OCI-LY7 (cell line): ENCODE data around the gene FGF5. TPM values are rescaled to one million over a fixed set of nuclear protein-coding genes. Genes with fewer than 3 reads are reported as not detected.

Source experiments
- BruUV-seq: library from RNA; stranded (reverse); fragments of 400-500 nt; replicated peaks from 2 replicates; lab custom pipeline; 2021; lab: Mats Ljungman, UMichigan
- CTCF ChIA-PET: fragments of 300-600 bp; sonication (Branson Sonifier 250); formaldehyde crosslinking; loops from one replicate; lab custom pipeline; 2022; ENCODE audit warnings: antibody characterized with exemption; ENCODE audit not compliant: unreplicated experiment; lab: Charles Lee
- POLR2A ChIA-PET: fragments of 300-600 bp; sonication (Branson Sonifier 250); formaldehyde crosslinking; loops from one replicate; lab custom pipeline; 2022; ENCODE audit warnings: antibody characterized with exemption; lab: Charles Lee
- DNase-seq: peaks from one replicate; pipeline ENCODE4 v3.0.0-alpha.2; 2015; ENCODE audit warnings: low spot score
- H2AFZ ChIP-seq: fragments of 200-600 bp; sonication (generic), shearing (Covaris generic); 2 replicates; pipeline ENCODE4 v1.6.1; 2014; ENCODE audit warnings: mild to moderate bottlenecking, antibody characterized with exemption, low read length, moderate library complexity
- H3K27ac ChIP-seq: fragments of 200-600 bp; sonication (generic); 2 replicates; pipeline ENCODE4 v1.5.1; 2014; ENCODE audit warnings: mixed run types, low read depth, mild to moderate bottlenecking, moderate library complexity, low read length, inconsistent platforms; ENCODE audit not compliant: poor library complexity, severe bottlenecking
- H3K36me3 ChIP-seq: fragments of 200-600 bp; sonication (generic); 2 replicates; pipeline ENCODE4 v1.6.1; 2014; ENCODE audit warnings: mild to moderate bottlenecking, antibody characterized with exemption, low read length, moderate library complexity, mixed read lengths; ENCODE audit not compliant: insufficient read depth
- H3K4me1 ChIP-seq: fragments of 200-600 bp; sonication (generic); 2 replicates; pipeline ENCODE4 v1.5.1; 2014; ENCODE audit warnings: mild to moderate bottlenecking, low read length; ENCODE audit not compliant: insufficient read depth, poor library complexity, severe bottlenecking
- H3K4me2 ChIP-seq: fragments of 200-600 bp; sonication (generic); 2 replicates; pipeline ENCODE4 v1.6.1; 2014; ENCODE audit warnings: mild to moderate bottlenecking, low read length
- H3K4me3 ChIP-seq: fragments of 200-600 bp; sonication (generic); 2 replicates; pipeline ENCODE4 v1.5.1; 2014; ENCODE audit warnings: mild to moderate bottlenecking, low read depth, low read length; ENCODE audit not compliant: poor library complexity, severe bottlenecking
- H3K79me2 ChIP-seq: fragments of 200-600 bp; sonication (generic); 2 replicates; pipeline ENCODE4 v1.6.1; 2016; ENCODE audit warnings: low read depth, mild to moderate bottlenecking, low read length, moderate library complexity, mixed read lengths; ENCODE audit not compliant: insufficient read depth
- H3K9me2 ChIP-seq: fragments of 200-600 bp; sonication (generic); 2 replicates; pipeline ENCODE4 v1.6.1; 2016; ENCODE audit warnings: mild to moderate bottlenecking, low read length, mixed read lengths; ENCODE audit not compliant: insufficient read depth
- H3K9me3 ChIP-seq: fragments of 200-600 bp; sonication (generic); 2 replicates; pipeline ENCODE4 v1.6.1; 2014; ENCODE audit warnings: mild to moderate bottlenecking, mixed run types, low read length, mixed read lengths
- H4K20me1 ChIP-seq: fragments of 200-600 bp; sonication (generic); 2 replicates; pipeline ENCODE4 v1.6.1; 2014; ENCODE audit warnings: mild to moderate bottlenecking, antibody characterized with exemption, low read length, moderate library complexity, mixed read lengths; ENCODE audit not compliant: insufficient read depth
- EZH2phosphoT487 ChIP-seq: fragments of 200-600 bp; sonication (generic); IDR thresholded peaks from 2 replicates; pipeline ENCODE4 v1.6.1; 2018; ENCODE audit warnings: low read depth, borderline replicate concordance, mild to moderate bottlenecking, mixed run types, antibody characterized with exemption, low read length, moderate library complexity, mixed read lengths
- intact Hi-C: fragments of 100-400 bp; cut with micrococcal nuclease; formaldehyde crosslinking; loops from one replicate; pipeline ENCODE4 v1.10.0; 2022; ENCODE audit not compliant: unreplicated experiment
- total RNA-seq, 2 experiments: library from RNA; depleted of rRNA in 1 of 2; stranded (reverse); fragments of >200 nt in 1 of 2; shearing (Covaris generic) in 1 of 2; gene quantifications; 2 replicates each; pipeline ENCODE4 v1.2.3, GENCODE V29; 2014 to 2022
- TF ChIP-seq, protein P1 (sequence below): fragments of 200-600 bp; sonication (generic); conservative IDR thresholded peaks from 2 replicates; pipeline ENCODE4 v1.5.1; 2014; ENCODE audit warnings: mild to moderate bottlenecking, antibody characterized with exemption, low read length, moderate library complexity, mixed read lengths

FGF5 gene
- total RNA-seq, 2 experiments from 2014 or later, result 0.06 TPM; not detected in 1

DNA sequence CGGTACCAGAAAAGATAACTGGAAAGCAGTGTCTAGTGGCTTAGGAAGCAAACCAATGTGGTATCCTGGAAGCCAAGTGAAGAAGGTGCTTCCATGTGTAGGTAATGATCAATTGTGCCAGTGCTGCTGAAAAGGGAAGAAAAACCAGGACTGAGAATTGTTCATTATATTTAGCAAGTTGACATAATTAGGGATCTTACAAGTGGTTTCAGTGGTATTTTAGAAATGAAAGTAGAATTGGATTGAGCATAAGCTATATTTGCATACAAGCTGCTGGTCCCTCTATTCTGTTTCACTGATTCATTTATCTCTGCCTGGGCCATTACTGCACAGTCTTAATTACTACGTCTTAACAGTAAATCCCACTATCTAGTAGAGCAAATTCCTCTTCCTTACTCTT is 36.9 kb upstream of the FGF5 start:
- ChIA-PET POLR2A (interaction anchor here (2.1 kb wide), 1 partner anchor 9 kb away, joined by 7 read pairs; no protein-coding TSS in a partner anchor), CTCF (no interaction called here)
- Histone ChIP-seq H3K79me2 (no peaks in the 10 kb centered on the region), H4K20me1 (no peaks in the 10 kb centered on the region), H3K36me3 (no peaks in the 10 kb centered on the region), H3K9me2 (no peaks in the 10 kb centered on the region), H3K27ac (no peak overlapping the region), H3K4me2 (no peak overlapping the region), H3K4me3 (no peak overlapping the region), H3K9me3 (no peaks in the 10 kb centered on the region), H2AFZ (no peak overlapping the region), H3K4me1 (no peaks in the 10 kb centered on the region)
- TF ChIP-seq EZH2phosphoT487, result no peak
- TF ChIP-seq, protein P1, sequence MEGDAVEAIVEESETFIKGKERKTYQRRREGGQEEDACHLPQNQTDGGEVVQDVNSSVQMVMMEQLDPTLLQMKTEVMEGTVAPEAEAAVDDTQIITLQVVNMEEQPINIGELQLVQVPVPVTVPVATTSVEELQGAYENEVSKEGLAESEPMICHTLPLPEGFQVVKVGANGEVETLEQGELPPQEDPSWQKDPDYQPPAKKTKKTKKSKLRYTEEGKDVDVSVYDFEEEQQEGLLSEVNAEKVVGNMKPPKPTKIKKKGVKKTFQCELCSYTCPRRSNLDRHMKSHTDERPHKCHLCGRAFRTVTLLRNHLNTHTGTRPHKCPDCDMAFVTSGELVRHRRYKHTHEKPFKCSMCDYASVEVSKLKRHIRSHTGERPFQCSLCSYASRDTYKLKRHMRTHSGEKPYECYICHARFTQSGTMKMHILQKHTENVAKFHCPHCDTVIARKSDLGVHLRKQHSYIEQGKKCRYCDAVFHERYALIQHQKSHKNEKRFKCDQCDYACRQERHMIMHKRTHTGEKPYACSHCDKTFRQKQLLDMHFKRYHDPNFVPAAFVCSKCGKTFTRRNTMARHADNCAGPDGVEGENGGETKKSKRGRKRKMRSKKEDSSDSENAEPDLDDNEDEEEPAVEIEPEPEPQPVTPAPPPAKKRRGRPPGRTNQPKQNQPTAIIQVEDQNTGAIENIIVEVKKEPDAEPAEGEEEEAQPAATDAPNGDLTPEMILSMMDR, result no peak
- intact Hi-C loops, result no loop called here
- BruUV-seq, result no TSS peak
- no peak for DNase-seq

DNA sequence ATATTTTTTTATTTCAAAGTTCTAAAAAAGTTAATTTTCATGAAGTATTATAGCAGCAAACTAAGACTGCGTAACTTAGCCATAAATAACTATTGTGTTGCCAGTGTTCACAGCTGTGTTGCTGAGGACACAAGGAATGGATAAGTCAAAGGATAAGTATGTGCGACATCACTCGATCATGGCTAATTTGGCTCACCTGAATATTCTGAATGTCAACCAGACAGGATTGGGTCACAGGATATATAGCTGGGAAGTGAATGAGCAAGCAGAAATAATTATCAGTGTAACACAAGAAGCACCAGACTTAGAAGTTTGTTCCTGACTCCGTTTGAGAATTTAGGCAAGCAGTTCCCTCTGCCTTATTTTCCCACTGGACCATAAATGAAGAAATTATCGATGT is 35.3 kb upstream of the FGF5 start:
- Histone ChIP-seq H3K4me2 (no peak overlapping the region), H3K79me2 (no peaks in the 10 kb centered on the region), H4K20me1 (no peaks in the 10 kb centered on the region), H3K9me3 (no peaks in the 10 kb centered on the region), H3K36me3 (no peaks in the 10 kb centered on the region), H3K4me1 (no peaks in the 10 kb centered on the region), H3K4me3 (no peak overlapping the region), H3K27ac (no peak overlapping the region), H2AFZ (no peak overlapping the region), H3K9me2 (no peaks in the 10 kb centered on the region)
- no peak for DNase-seq
- intact Hi-C loops, result no loop called here
- ChIA-PET CTCF (no interaction called here), POLR2A (interaction anchor here (2.1 kb wide), 1 partner anchor 11 kb away, joined by 7 read pairs; no protein-coding TSS in a partner anchor)
- TF ChIP-seq EZH2phosphoT487, result no peak
- TF ChIP-seq, protein P1, result no peak
- BruUV-seq, result no TSS peak

DNA sequence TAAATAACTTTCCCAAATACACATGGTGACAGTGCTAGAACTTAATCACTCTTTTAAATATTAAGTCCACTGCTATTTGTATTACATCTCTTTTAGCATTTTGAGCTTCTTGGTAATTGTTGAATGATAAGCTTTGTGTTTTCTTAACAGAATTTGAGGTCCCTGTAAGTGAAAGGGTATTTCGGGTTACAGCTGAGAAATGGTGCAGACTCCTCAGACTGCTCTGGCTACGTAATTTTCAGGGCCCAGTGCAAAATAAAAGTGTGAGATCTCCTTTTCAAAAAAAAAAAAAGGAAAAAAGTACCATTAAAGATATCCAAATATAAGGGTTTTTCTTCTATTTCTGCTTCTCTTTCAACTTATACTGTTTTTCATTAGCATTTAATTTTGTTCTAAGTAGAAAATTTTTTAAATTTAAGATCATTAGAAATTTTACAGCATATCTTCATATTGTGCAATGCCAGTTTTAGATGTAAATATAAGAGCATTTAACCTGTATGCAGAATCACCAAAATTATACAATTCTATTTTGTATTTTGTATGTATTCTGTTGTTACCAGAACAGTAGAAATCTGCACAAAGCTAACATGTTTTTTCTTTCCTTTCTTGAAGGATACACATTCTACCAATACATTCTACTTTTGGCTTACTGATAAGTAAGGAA is 33.6 kb upstream of the FGF5 start:
- Histone ChIP-seq H3K27ac (no peak overlapping the region), H2AFZ (no peak overlapping the region), H3K9me3 (no peaks in the 10 kb centered on the region), H3K4me2 (no peak overlapping the region), H3K4me1 (no peaks in the 10 kb centered on the region), H3K4me3 (no peak overlapping the region), H4K20me1 (no peaks in the 10 kb centered on the region), H3K79me2 (no peaks in the 10 kb centered on the region), H3K36me3 (no peaks in the 10 kb centered on the region), H3K9me2 (no peaks in the 10 kb centered on the region)
- TF ChIP-seq, protein P1, result no peak
- TF ChIP-seq EZH2phosphoT487, result no peak
- intact Hi-C loops, result no loop called here
- BruUV-seq, result no TSS peak
- CTCF ChIA-PET, result no interaction called here
- POLR2A ChIA-PET, result no interaction called here
- DNase-seq, result no peak
